A673 (cell line): ENCODE measurements around the gene CYP8B1. TPM values are rescaled to one million over a fixed set of nuclear protein-coding genes. Genes with fewer than 3 reads are reported as not detected.

Experiments
- BruUV-seq: library from RNA; stranded (reverse); fragments of 400-500 nt; replicated peaks from 2 replicates; lab custom pipeline; 2021; lab: Mats Ljungman, UMichigan
- CTCF ChIA-PET: fragments of 300-600 bp; sonication (Branson Sonifier 250); formaldehyde crosslinking; loops from one replicate; lab custom pipeline; 2022; ENCODE audit warnings: antibody characterized with exemption; lab: Charles Lee
- POLR2A ChIA-PET: fragments of 300-600 bp; sonication (Branson Sonifier 250); formaldehyde crosslinking; loops from one replicate; lab custom pipeline; 2022; ENCODE audit warnings: antibody characterized with exemption; ENCODE audit not compliant: low non-redundant PET; lab: Charles Lee
- DNase-seq: peaks from one replicate; pipeline ENCODE4 v3.0.0-alpha.2; 2015; ENCODE audit warnings: low spot score
- H3K27ac ChIP-seq: fragments of 200-600 bp; sonication (generic); 2 replicates; pipeline ENCODE4 v1.5.1; 2016; ENCODE audit warnings: mixed run types, low read depth, mild to moderate bottlenecking, mixed read lengths, antibody characterized with exemption, low read length; ENCODE audit not compliant: poor library complexity, severe bottlenecking
- H3K27me3 ChIP-seq: fragments of 200-600 bp; sonication (generic); replicated peaks from 2 replicates; pipeline ENCODE4 v1.6.1; 2017; ENCODE audit warnings: mixed run types, low read depth, mild to moderate bottlenecking, mixed read lengths, antibody characterized with exemption, low read length; ENCODE audit not compliant: insufficient read depth, poor library complexity
- H3K36me3 ChIP-seq: fragments of 200-600 bp; sonication (generic); 2 replicates; pipeline ENCODE4 v1.6.1; 2016; ENCODE audit warnings: mixed run types, mild to moderate bottlenecking, mixed read lengths, antibody characterized with exemption, low read length; ENCODE audit not compliant: insufficient read depth, poor library complexity, severe bottlenecking
- H3K4me1 ChIP-seq: fragments of 200-600 bp; sonication (generic); 2 replicates; pipeline ENCODE4 v1.6.1; 2017; ENCODE audit warnings: mixed run types, mild to moderate bottlenecking, mixed read lengths, antibody characterized with exemption, low read length; ENCODE audit not compliant: insufficient read depth, poor library complexity, severe bottlenecking
- H3K4me3 ChIP-seq: fragments of 200-600 bp; sonication (generic); 2 replicates; pipeline ENCODE4 v1.5.1; 2016; ENCODE audit warnings: low read depth, mixed run types, mild to moderate bottlenecking, mixed read lengths, low read length; ENCODE audit not compliant: poor library complexity, severe bottlenecking
- H3K9me3 ChIP-seq: fragments of 200-600 bp; sonication (generic); 2 replicates; pipeline ENCODE4 v1.6.1; 2016; ENCODE audit warnings: mixed run types, low read depth, mild to moderate bottlenecking, mixed read lengths, antibody characterized with exemption, low read length; ENCODE audit not compliant: poor library complexity, severe bottlenecking
- CTCF ChIP-seq: fragments of 300-800, 200-600 bp; sonication (generic); conservative IDR thresholded peaks from 2 replicates; pipeline ENCODE4 v1.5.1; 2017; ENCODE audit warnings: low read depth, mild to moderate bottlenecking, antibody characterized with exemption, low read length, moderate library complexity, mixed read lengths
- EZH2 ChIP-seq: fragments of 200-600 bp; sonication (generic); IDR thresholded peaks from 2 replicates; pipeline ENCODE4 v1.6.1; 2017; ENCODE audit warnings: borderline replicate concordance, low read depth, mild to moderate bottlenecking, mixed read lengths, antibody characterized with exemption, low read length; ENCODE audit not compliant: poor library complexity, severe bottlenecking
- intact Hi-C: fragments of 100-400 bp; cut with micrococcal nuclease; formaldehyde crosslinking; loops from one replicate; pipeline ENCODE4 v1.10.0; 2022; ENCODE audit not compliant: unreplicated experiment
- total RNA-seq: library from RNA; stranded (reverse); gene quantifications from 2 replicates; pipeline ENCODE4 v1.2.3, GENCODE V29; 2021

The CYP8B1 gene
- total RNA-seq, 1 experiment from 2014 or later, result not detected

DNA sequence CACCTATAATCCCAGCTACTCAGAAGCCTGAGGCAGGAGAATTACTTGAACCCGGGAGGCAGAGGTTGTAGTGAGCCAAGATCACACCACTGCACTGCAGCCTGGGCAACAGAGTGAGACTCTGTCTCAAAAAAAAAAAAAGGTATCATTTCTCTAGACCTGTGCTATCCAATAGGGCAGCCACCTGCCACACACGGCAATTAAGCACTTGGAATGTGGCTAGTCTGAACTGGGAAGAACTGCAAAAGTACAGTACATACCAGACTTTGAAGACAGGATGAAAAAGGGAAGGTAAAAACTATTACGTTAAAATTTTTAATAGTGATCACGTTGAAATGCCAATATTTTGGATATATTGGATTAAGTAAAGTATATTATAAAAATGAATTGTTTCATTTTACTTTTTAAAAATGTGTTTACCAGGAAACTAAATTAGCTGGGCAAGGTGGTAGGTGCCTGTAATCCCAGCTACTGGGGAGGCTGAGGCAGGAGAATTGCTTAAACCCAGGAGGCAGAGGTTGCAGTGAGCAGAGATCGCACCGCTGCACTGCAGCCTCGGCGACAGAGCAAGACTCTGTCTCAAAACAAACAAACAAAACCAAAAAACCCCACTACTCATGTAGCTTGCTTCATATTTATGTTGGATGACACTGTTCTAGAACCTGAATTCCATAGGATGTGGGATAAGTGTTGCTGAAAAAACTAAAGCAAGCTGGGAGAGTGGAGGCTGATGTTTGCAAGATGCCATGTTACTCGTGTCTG lies 2.3 kb downstream of the CYP8B1 start:
- intact Hi-C loops, result no loop called here
- Histone ChIP-seq H3K4me3 (no peak overlapping the region), H3K9me3 (no peaks in the 10 kb centered on the region), H3K4me1 (no peaks in the 10 kb centered on the region), H3K27ac (no peak overlapping the region), H3K36me3 (no peaks in the 10 kb centered on the region), H3K27me3 (no peaks in the 10 kb centered on the region)
- ChIA-PET CTCF (no interaction called here), POLR2A (no interaction called here)
- TF ChIP-seq CTCF (no peak), EZH2 (no peak)
- DNase-seq, result no peak
- no TSS peak for BruUV-seq

DNA sequence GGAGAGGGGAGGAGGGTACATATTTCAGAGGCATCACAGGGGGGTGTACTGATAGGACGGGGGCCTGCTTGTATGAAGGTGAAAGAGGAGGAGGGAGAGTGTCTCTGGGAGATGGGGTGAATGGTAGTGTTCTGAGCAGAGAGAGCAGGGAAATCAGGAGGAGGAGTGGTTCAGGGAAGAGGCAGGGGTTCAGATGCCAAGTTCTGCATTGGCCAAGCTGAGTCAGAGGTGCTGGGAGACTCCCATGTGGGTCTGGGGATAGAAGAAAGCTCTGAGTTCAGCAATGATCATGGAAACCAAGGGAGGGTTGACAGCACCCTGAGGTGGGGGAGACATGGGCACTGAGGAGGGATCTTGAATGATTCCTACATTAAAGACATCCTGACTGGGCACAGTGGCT lies 3.0 kb downstream of the CYP8B1 start:
- Histone ChIP-seq H3K9me3 (no peaks in the 10 kb centered on the region), H3K36me3 (no peaks in the 10 kb centered on the region), H3K27me3 (no peaks in the 10 kb centered on the region), H3K4me1 (no peaks in the 10 kb centered on the region), H3K27ac (no peak overlapping the region), H3K4me3 (no peak overlapping the region)
- no TSS peak for BruUV-seq
- CTCF ChIA-PET, result no interaction called here
- TF ChIP-seq CTCF, result no peak
- no peak for TF ChIP-seq EZH2
- POLR2A ChIA-PET, result no interaction called here
- DNase-seq, result no peak
- intact Hi-C loops, result no loop called here

DNA sequence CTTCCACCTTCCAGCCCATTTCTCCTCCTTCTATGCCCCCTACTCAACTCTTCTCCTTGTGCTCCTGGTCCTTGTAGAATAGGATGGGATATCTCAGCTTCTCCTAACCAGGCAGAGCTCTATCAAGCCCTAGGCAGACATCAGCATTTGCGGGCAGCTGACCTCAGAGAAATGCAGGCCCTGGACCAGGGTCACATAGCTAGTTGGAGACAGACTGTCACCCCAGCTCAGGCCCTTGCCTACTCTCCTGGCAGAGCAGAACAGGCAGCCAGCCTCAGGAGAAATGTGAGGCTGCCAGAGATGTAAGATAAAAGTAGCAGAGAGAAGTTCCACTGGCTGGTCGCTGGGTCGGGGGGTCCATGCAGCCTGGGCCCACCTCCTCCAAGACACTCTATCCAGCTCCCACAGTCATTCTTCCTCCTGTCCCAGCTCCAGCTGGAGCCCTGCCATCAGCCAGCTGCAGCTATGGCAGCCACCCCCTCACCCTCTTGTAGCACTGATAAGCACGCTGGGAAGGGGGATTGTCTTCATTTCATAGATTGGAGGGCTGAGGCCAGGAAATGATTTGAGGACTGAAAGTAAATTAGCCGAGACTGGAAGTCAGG lies 4.0 kb downstream of the CYP8B1 start:
- no peak for DNase-seq
- H3K27ac ChIP-seq, result no peak overlapping the region

More for the DNA sequence above, 4.0 kb downstream of the CYP8B1 start:
- Histone ChIP-seq H3K4me3 (no peak overlapping the region), H3K36me3 (no peaks in the 10 kb centered on the region), H3K9me3 (no peaks in the 10 kb centered on the region), H3K27me3 (no peaks in the 10 kb centered on the region), H3K4me1 (no peaks in the 10 kb centered on the region)
- CTCF ChIA-PET, result no interaction called here
- POLR2A ChIA-PET, result no interaction called here
- TF ChIP-seq CTCF (no peak), EZH2 (no peak)
- no TSS peak for BruUV-seq
- intact Hi-C loops, result no loop called here
